Stimulated activated CD8-positive, alpha-beta memory T cell treated with anti-CD3 and anti-CD28 coated beads, Interleukin-7, amount 100 ng/mL, for 4 hours (primary cell): ENCODE measurements around the gene CALHM1.
A peak's percentile ranks its signal among the peaks of the same experiment; 100 is the strongest.
"Not testable (repeated sequence)": the region's sequence is repeated elsewhere in the genome, so short reads cannot be mapped to it uniquely, and the experiment has no call there.

Source experiments
- DNase-seq, 2 donors: peaks; one replicate each; pipeline ENCODE4 v3.0.0-alpha.2; 2020; ENCODE audit warnings: low read depth in 2 of 2

CALHM1 gene

DNA sequence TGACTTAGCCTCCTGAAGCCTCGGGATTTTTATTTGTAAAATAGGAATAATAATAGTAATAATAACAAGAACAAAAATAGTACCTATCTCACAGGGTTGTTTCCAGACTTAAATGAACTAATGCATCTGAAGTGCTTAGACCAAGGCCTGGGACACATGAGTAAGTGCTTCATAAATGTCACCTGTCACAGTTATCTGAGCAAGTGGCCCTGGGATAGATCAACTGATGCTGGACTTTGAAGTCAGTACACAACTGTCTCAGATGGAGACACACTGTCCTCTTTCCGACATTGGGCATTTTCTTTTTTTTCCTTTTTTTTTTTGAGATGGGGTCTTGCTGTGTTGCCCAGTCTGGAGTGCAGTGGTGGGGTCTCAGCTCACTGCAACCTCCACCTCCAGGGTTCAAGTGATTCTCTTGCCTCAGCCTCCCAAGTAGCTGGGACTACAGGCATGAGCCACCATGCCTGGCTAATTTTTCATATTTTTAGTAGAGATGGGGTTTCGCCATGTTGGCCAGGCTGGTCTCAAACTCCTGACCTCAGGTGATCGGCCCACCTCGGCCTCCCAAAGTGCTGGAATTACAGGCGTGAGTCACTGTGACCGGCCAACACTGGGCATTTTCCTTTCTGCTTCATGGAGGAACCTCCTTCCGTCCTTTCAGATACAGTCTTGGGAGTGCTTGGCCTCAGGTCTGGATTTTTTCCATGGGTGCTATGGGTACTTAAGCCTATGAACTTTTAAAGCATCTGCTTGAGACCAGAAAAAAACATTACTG, 28.1 kb upstream of the CALHM1 start:
- not testable (repeated sequence) for DNase-seq

DNA sequence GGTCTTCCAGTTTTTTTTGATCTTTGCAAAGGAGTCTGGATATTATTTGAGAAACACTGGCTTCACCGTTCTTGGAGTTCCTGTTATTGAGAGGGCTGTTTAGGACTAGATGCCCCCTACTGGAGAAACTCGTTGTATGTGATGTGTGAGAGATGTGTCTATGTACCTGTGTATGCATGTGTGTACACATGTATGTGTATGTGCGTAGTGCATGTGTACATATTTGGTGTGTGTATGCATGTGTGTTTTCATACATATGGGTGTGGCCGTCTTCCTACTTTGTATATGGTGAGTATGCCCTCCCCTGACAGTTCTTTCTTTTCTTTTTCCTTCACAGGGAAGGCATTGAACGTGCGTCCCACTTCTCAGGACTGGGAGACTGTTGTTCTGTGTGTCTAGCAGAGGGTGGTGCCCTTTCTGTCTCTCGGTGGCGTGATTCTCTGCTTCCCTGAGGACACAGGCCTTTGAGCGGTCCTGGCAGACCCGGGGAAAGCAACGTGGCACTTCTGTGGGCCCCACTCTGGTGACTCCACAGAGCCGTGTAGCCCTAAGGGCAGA, 23.4 kb upstream of the CALHM1 start:
- DNase-seq, result no peak

GRCh38 chr10:103480521-103480920, 21.8 kb upstream of the CALHM1 start:
- no peak for DNase-seq

- DNase-seq, result no peak
These were observed 20.4 kb upstream of the CALHM1 start, which contains the start of gene CALHM3 for GRCh38 chr10:103479135-103479534. Gene CALHM3 (minus strand): TSS chr10:103479240. CDS start chr10:103479032, 208 bp downstream.

GRCh38 chr10:103478671-103479070, 20.0 kb upstream of the CALHM1 start:
- no peak for DNase-seq

GRCh38 chr10:103476046-103476768, 17.5 kb upstream of the CALHM1 start:
- DNase-seq, result no peak

GRCh38 chr10:103475437-103475836, 16.7 kb upstream of the CALHM1 start:
- DNase-seq, result no peak

DNA sequence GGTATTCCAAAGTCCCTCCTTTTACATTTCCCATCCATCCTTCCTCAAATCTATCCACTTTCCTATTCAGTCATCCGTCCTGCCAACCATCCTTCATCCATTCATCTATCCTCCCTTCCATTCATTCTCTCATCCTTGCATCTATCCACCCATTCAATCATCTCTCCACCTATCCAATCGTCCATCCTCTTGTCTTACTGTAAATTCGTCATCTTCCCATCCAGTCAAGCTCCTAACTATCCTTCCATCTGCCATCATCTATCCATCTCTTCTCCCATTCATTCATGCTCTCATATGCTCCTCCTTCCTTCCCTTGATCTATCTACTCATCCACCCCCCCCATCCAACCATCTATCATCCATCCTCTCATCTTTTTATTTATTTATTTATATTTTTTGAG, 15.4 kb upstream of the CALHM1 start:
- DNase-seq, result no peak

DNA sequence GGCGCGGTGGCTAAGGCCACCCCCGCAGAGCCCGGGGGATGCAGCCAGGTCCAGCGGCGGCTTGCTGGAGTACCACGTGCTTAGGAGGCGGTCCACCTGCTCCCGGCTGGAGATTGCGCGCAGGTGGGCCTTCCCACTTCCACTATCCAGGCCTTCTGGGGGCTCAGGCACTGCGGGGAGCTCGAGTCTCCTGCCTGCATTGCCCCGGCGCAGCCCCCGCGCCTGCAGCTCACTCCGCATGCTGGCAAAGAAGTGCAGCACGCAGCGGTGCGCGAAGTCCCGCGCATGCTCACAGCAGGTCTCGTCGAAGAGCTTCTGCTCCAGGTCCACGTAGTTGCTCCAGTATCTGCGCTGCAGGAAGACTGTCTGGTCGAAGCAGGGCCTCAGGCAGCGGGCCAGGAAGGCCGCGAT, 14.6 kb upstream of the CALHM1 start:
- no peak for DNase-seq

DNA sequence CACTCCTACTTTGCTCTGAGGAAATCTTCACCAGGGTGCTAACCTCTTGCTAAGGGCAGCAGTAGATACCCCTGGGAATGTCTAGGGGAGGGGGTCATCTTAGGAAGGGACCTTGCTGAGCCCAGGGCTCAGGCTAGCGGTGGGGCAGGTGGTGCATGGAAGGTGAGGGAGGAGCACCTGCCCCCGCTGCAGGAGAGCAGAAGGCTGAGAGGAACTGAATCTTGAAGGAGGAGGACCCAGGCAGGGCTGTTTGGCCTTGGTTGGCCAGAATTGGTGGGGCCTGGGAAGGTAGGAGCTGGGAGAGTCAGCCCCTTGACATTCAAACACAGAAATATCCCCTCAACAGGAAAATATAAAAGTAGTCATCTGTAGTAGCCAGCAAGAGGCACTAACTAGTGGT, 13.3 kb upstream of the CALHM1 start:
- DNase-seq, result no peak

GRCh38 chr10:103470761-103471653, 12.3 kb upstream of the CALHM1 start:
- peak; percentile 51 to 65 for DNase-seq

DNA sequence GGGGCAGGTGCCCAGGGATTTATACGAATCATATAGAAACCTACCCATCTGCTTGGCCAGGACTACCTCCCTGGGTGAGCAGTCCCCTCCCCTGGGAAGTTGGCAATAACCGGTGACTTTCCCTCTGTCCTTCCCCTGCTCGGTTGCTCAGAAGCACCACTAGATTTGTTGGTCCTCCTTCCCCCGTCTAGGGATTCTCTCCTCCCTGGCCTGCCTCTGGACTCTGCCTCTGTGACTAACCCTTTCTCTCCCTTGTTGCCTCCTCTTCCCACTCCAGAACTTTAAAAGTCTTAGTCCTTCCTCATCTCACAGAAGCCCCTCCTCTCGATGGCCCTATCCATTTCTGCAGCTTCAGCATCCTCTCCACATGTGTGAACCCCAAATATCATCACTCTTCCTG, 10.5 kb upstream of the CALHM1 start:
- no peak for DNase-seq

- DNase-seq, result no peak
These were observed 8.7 kb upstream of the CALHM1 start for GRCh38 chr10:103467406-103467805.

- DNase-seq, result no peak
These were observed 8.0 kb upstream of the CALHM1 start for GRCh38 chr10:103466734-103467133.

- DNase-seq, result no peak
These were observed 6.9 kb upstream of the CALHM1 start for GRCh38 chr10:103465411-103466179.

GRCh38 chr10:103463499-103463898, 4.8 kb upstream of the CALHM1 start:
- DNase-seq, result no peak

GRCh38 chr10:103459615-103460014, 915 bp upstream of the CALHM1 start:
- DNase-seq, result no peak

DNA sequence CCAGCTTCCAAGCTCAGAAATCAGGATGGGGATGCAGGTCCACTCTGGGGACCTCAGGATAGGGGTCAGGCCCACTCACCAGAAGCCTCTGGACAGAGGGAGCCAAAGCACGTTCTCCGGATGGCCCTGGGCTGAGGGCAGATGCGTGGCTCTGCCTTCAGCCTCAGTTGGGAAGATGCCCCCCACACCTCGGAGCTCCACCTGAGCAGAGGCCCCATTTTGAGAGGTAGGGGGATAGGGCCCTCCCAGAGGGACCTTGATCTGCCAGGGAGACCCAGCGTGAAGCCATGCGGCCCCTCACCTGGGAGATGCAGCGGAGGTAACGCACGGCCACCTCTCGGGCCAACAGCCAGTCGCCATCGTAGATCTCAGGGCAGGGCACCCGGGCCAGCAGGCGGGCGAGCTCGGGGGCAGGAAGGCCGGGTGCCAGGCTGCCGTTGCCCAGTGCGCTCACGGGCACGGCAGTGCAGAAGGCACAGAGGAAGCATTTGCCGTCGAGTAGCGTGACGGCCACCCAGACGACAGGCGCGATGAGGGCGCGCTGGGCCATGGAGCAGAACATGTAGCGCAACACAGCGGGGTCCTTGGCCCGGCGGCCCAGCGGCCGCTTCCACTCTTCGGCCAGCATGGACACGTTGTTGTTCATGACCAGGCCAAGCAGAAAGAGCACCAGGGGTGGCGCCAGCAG, 660 bp downstream of the CALHM1 start:
- no peak for DNase-seq

GRCh38 chr10:103457176-103457712, 1.5 kb downstream of the CALHM1 start:
- no peak for DNase-seq

DNA sequence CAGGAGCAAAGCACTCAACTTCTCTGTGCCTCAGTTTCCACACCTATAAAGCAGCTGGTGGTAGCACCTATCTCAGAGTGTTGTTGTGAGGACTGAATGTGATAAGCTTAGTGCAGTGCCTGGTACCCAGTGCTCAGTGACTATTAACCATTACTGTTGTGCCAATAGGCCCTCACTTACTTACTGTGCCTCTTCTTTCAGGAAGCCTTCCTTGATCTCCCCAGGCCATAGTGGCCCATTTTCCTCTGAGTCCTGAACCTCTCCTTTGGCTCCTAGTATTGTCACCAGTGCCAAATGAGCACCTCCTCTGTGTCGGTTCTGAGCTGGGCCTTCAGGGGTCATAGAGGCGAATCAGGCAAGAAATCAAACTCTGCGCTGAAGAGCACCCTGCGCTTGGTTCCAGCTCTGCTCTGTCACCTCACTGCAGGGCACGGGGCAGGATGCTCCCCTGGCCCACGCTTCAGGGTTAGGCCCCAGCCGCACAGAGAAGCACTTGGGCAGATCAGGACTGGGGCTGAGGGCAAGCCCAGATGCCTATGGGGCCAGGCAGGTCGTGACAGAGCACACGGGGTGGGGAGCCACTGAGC, 2.5 kb downstream of the CALHM1 start:
- no peak for DNase-seq
